LNCaP clone FGC (cell line): ENCODE results near the gene FBXO30.

Source experiments
- DNase-seq: peaks from one replicate; pipeline ENCODE4 v3.0.0-alpha.2; 2011; ENCODE audit warnings: low read depth
- H3K4me3 ChIP-seq: 2 replicates; pipeline ENCODE4 v1.5.1; 2011; ENCODE audit warnings: mild to moderate bottlenecking, low read depth, low read length, control low read depth
- CTCF ChIP-seq: IDR thresholded peaks from 2 replicates; pipeline ENCODE4 v1.5.1; 2012; ENCODE audit warnings: mild to moderate bottlenecking; ENCODE audit not compliant: control insufficient read depth, insufficient read depth; ENCODE audit errors: extremely low read depth

Gene FBXO30

GRCh38 chr6:145811741-145812140 lies 2.9 kb downstream of the FBXO30 start:
- TF ChIP-seq CTCF: no peak
- DNase-seq: no peak
- H3K4me3 ChIP-seq: no peak overlapping the region

GRCh38 chr6:145809785-145810184 lies 4.8 kb downstream of the FBXO30 start:
- DNase-seq: no peak
- TF ChIP-seq CTCF: no peak
- no peak overlapping the region for H3K4me3 ChIP-seq

GRCh38 chr6:145809211-145809610 lies 5.4 kb downstream of the FBXO30 start:
- no peak for TF ChIP-seq CTCF
- no peak overlapping the region for H3K4me3 ChIP-seq

GRCh38 chr6:145808239-145808638 lies 6.4 kb downstream of the FBXO30 start:
- H3K4me3 ChIP-seq: no peak overlapping the region
- no peak for DNase-seq
- no peak for TF ChIP-seq CTCF

More at GRCh38 chr6:145809211-145809610, 5.4 kb downstream of the FBXO30 start:
- DNase-seq: no peak

GRCh38 chr6:145802141-145802540 lies 12.5 kb downstream of the FBXO30 start:
- TF ChIP-seq CTCF: no peak
- no peak for DNase-seq

GRCh38 chr6:145801021-145801420 lies 13.6 kb downstream of the FBXO30 start:
- no peak for TF ChIP-seq CTCF
- H3K4me3 ChIP-seq: no peak overlapping the region
- no peak for DNase-seq

More at GRCh38 chr6:145802141-145802540, 12.5 kb downstream of the FBXO30 start:
- no peak overlapping the region for H3K4me3 ChIP-seq

GRCh38 chr6:145798530-145798929 lies 16.1 kb downstream of the FBXO30 start:
- no peak for TF ChIP-seq CTCF
- no peak for DNase-seq
- H3K4me3 ChIP-seq: no peak overlapping the region
